ENCODE results near the gene ZIC5. TPM values are rescaled to one million over a fixed set of nuclear protein-coding genes. Genes with fewer than 3 reads are reported as not detected.

Gene ZIC5
- total RNA-seq, 1 experiment from 2014 or later = 0.57 TPM

GRCh38 chr13:99991013-99991827, 19.7 kb upstream of the ZIC5 start:
- intact Hi-C loops (cut with micrococcal nuclease; ENCODE audit: unreplicated experiment) = no loop called here
- Mint-ChIP-seq H3K27me3 (ENCODE audit: unreplicated experiment) (no peaks in the 10 kb centered on the region), H3K36me3 (ENCODE audit: insufficient read depth, unreplicated experiment) (no peaks in the 10 kb centered on the region), H3K4me1 (ENCODE audit: low read depth, unreplicated experiment) (peaks cover 7% of the 10 kb centered on the region), H3K4me3 (ENCODE audit: low read depth, unreplicated experiment) (no peak overlapping the region), H3K27ac (ENCODE audit: unreplicated experiment) (no peak overlapping the region), H3K9me3 (ENCODE audit: low read depth, unreplicated experiment) (no peaks in the 10 kb centered on the region)
- CTCF ChIA-PET = no interaction called here
- TF ChIP-seq CTCF (IDR thresholded peaks at IDR 0.05; ENCODE audit: unreplicated experiment) = no peak
- no peak for DNase-seq
- no TSS peak for BruUV-seq (replicated peaks)

- intact Hi-C loops (cut with micrococcal nuclease; ENCODE audit: unreplicated experiment) = no loop called here
- H3K27ac Mint-ChIP-seq (ENCODE audit: unreplicated experiment) = no peak overlapping the region
- DNase-seq = no peak
- no peak for TF ChIP-seq CTCF (IDR thresholded peaks at IDR 0.05; ENCODE audit: unreplicated experiment)
- peaks cover 7% of the 10 kb centered on the region for H3K4me1 Mint-ChIP-seq (ENCODE audit: low read depth, unreplicated experiment)
- CTCF ChIA-PET = interaction anchor here (0.8 kb wide), 1 partner anchor 11 kb away, joined by 3 read pairs; no protein-coding TSS in a partner anchor
- no peaks in the 10 kb centered on the region for H3K9me3 Mint-ChIP-seq (ENCODE audit: low read depth, unreplicated experiment)
- BruUV-seq (replicated peaks) = no TSS peak
- H3K36me3 Mint-ChIP-seq (ENCODE audit: insufficient read depth, unreplicated experiment) = no peaks in the 10 kb centered on the region
- H3K4me3 Mint-ChIP-seq (ENCODE audit: low read depth, unreplicated experiment) = no peak overlapping the region
- H3K27me3 Mint-ChIP-seq (ENCODE audit: unreplicated experiment) = no peaks in the 10 kb centered on the region
These were observed 18.8 kb upstream of the ZIC5 start for GRCh38 chr13:99990126-99990977.

GRCh38 chr13:99989276-99990125, 17.9 kb upstream of the ZIC5 start:
- Mint-ChIP-seq H3K36me3 (ENCODE audit: insufficient read depth, unreplicated experiment) (no peaks in the 10 kb centered on the region), H3K4me1 (ENCODE audit: low read depth, unreplicated experiment) (peaks cover 7% of the 10 kb centered on the region), H3K27me3 (ENCODE audit: unreplicated experiment) (no peaks in the 10 kb centered on the region), H3K4me3 (ENCODE audit: low read depth, unreplicated experiment) (no peak overlapping the region), H3K27ac (ENCODE audit: unreplicated experiment) (no peak overlapping the region), H3K9me3 (ENCODE audit: low read depth, unreplicated experiment) (no peaks in the 10 kb centered on the region)
- CTCF ChIA-PET = no interaction called here
- intact Hi-C loops (cut with micrococcal nuclease; ENCODE audit: unreplicated experiment) = no loop called here
- BruUV-seq (replicated peaks) = no TSS peak
- DNase-seq = no peak
- no peak for TF ChIP-seq CTCF (IDR thresholded peaks at IDR 0.05; ENCODE audit: unreplicated experiment)
